ENCODE results near the gene IRF3. TPM values are rescaled to one million over a fixed set of nuclear protein-coding genes. Genes with fewer than 3 reads are reported as not detected.

The IRF3 gene
- total RNA-seq, 1 experiment from 2014 or later = 131 TPM

GRCh38 chr19:49632576-49632975 is 33.1 kb downstream of the IRF3 start:
- DNase-seq = no peak
- Histone ChIP-seq H3K27me3 (replicated peaks; ENCODE audit: control insufficient read depth, insufficient read depth, low read length) (no peaks in the 10 kb centered on the region), H3K36me3 (ENCODE audit: control insufficient read depth, insufficient read depth, low read length) (no peaks in the 10 kb centered on the region; the same call in 1 of the 2 replicates), H3K4me3 (ENCODE audit: low read depth, low read length) (no peak overlapping the region), H3K9me3 (no peaks in the 10 kb centered on the region), H3K4me1 (peaks cover 7% of the 10 kb centered on the region; the same call in 1 of the 2 replicates)
- ChIA-PET CTCF (no interaction called here), POLR2A (interaction anchor here (0.7 kb wide), 1 partner anchor 10 kb away, joined by 3 read pairs; the partner anchor contains the start of gene SCAF1)
- intact Hi-C loops (cut with micrococcal nuclease; ENCODE audit: unreplicated experiment) = no loop called here
- TF ChIP-seq CTCF (IDR thresholded peaks at IDR 0.05; ENCODE audit: insufficient read depth in 1 of 2, low read depth in 1 of 2, low read length in 1 of 2, severe bottlenecking in 1 of 2, unreplicated experiment in 1 of 2) = no peak
- H3K27ac Mint-ChIP-seq (ENCODE audit: unreplicated experiment) = peak overlapping the region; percentile 10
- H3K4me3 Mint-ChIP-seq (ENCODE audit: unreplicated experiment) = no peak overlapping the region
- H3K36me3 Mint-ChIP-seq (ENCODE audit: insufficient read depth, unreplicated experiment) = peaks cover 67% of the 10 kb centered on the region
- no peaks in the 10 kb centered on the region for H3K9me3 Mint-ChIP-seq (ENCODE audit: unreplicated experiment)
- H3K4me1 Mint-ChIP-seq (ENCODE audit: low read depth, unreplicated experiment) = peaks cover 3% of the 10 kb centered on the region
- H3K27me3 Mint-ChIP-seq (ENCODE audit: insufficient read depth, unreplicated experiment) = no peaks in the 10 kb centered on the region
- BruUV-seq (replicated peaks) = no TSS peak

GRCh38 chr19:49631610-49632192 is 34.0 kb downstream of the IRF3 start:
- Histone ChIP-seq H3K27me3 (replicated peaks; ENCODE audit: control insufficient read depth, insufficient read depth, low read length) (no peaks in the 10 kb centered on the region), H3K4me3 (ENCODE audit: low read depth, low read length) (no peak overlapping the region), H3K36me3 (ENCODE audit: control insufficient read depth, insufficient read depth, low read length) (no peaks in the 10 kb centered on the region; the same call in 1 of the 2 replicates), H3K4me1 (peaks cover 7% of the 10 kb centered on the region; the same call in 1 of the 2 replicates), H3K9me3 (no peaks in the 10 kb centered on the region)
- ChIA-PET POLR2A (interaction anchor here (0.7 to 1.3 kb wide), 3 partner anchors 9 to 10 kb away, joined by 3 to 10 read pairs (median 4); partner anchors contain the start of genes RRAS and SCAF1), CTCF (interaction anchor here (1.2 kb wide), 1 partner anchor 8 kb away, joined by 6 read pairs; the partner anchor contains the start of gene RRAS)
- H3K4me1 Mint-ChIP-seq (ENCODE audit: low read depth, unreplicated experiment) = no peaks in the 10 kb centered on the region
- H3K36me3 Mint-ChIP-seq (ENCODE audit: insufficient read depth, unreplicated experiment) = peaks cover 71% of the 10 kb centered on the region
- no TSS peak for BruUV-seq (replicated peaks)
- no peaks in the 10 kb centered on the region for H3K9me3 Mint-ChIP-seq (ENCODE audit: unreplicated experiment)
- peak overlapping the region; percentile 44 for H3K27ac Mint-ChIP-seq (ENCODE audit: unreplicated experiment)
- DNase-seq = no peak
- no peak for TF ChIP-seq CTCF (IDR thresholded peaks at IDR 0.05; ENCODE audit: insufficient read depth in 1 of 2, low read depth in 1 of 2, low read length in 1 of 2, severe bottlenecking in 1 of 2, unreplicated experiment in 1 of 2)
- intact Hi-C loops (cut with micrococcal nuclease; ENCODE audit: unreplicated experiment) = no loop called here
- H3K4me3 Mint-ChIP-seq (ENCODE audit: unreplicated experiment) = no peak overlapping the region
- no peaks in the 10 kb centered on the region for H3K27me3 Mint-ChIP-seq (ENCODE audit: insufficient read depth, unreplicated experiment)

- no peaks in the 10 kb centered on the region for H3K9me3 Mint-ChIP-seq (ENCODE audit: unreplicated experiment)
- CTCF ChIA-PET = interaction anchor here (1.2 kb wide), 1 partner anchor 9 kb away, joined by 6 read pairs; the partner anchor contains the start of gene RRAS
- no peak overlapping the region for H3K27ac Mint-ChIP-seq (ENCODE audit: unreplicated experiment)
- no peak for DNase-seq
- Histone ChIP-seq H3K9me3 (no peaks in the 10 kb centered on the region), H3K36me3 (ENCODE audit: control insufficient read depth, insufficient read depth, low read length) (no peaks in the 10 kb centered on the region; the same call in 1 of the 2 replicates), H3K4me3 (ENCODE audit: low read depth, low read length) (no peak overlapping the region), H3K4me1 (peaks cover 7% of the 10 kb centered on the region; the same call in 1 of the 2 replicates), H3K27me3 (replicated peaks; ENCODE audit: control insufficient read depth, insufficient read depth, low read length) (no peaks in the 10 kb centered on the region)
- TF ChIP-seq CTCF (IDR thresholded peaks at IDR 0.05; ENCODE audit: insufficient read depth in 1 of 2, low read depth in 1 of 2, low read length in 1 of 2, severe bottlenecking in 1 of 2, unreplicated experiment in 1 of 2) = no peak
- no peak overlapping the region for H3K4me3 Mint-ChIP-seq (ENCODE audit: unreplicated experiment)
- intact Hi-C loops (cut with micrococcal nuclease; ENCODE audit: unreplicated experiment) = no loop called here
- peaks cover 69% of the 10 kb centered on the region for H3K36me3 Mint-ChIP-seq (ENCODE audit: insufficient read depth, unreplicated experiment)
- H3K27me3 Mint-ChIP-seq (ENCODE audit: insufficient read depth, unreplicated experiment) = no peaks in the 10 kb centered on the region
- BruUV-seq (replicated peaks) = TSS peak; percentile 39
- POLR2A ChIA-PET = interaction anchor here (1.1 to 1.3 kb wide), 2 partner anchors 9 to 11 kb away, joined by 4 to 10 read pairs; partner anchors contain the start of genes RRAS and SCAF1
- H3K4me1 Mint-ChIP-seq (ENCODE audit: low read depth, unreplicated experiment) = no peaks in the 10 kb centered on the region
Measured at GRCh38 chr19:49631014-49631588, 34.6 kb downstream of the IRF3 start.
